ENCODE results near the gene KIFC1.

The KIFC1 gene

DNA sequence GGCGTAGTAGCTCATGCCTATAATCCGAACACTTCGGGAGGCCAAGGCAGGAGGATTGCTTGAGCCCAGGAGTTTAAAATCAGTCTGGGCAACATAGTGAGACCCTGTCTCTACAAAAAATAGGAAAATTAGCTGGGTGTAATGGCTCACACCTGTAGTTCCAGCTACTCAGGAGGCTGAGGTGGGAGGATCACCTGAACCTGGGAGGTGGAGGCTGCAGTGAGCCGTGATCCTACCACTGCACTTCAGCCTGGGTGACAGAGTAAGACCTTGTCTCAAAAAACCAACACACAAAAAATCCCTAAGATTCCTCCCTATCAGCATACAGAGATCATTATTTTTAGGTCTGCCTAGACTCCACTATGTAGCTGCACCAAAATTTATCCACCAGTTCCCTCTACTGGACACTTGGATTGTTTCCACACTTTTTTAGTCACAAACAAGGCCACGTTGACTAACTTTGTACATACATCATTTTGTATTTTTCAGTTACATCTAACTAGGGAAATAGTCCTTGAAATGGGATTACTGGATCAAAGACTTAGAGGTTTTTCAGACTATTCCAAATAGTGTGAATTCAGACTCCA is 15.6 kb downstream of the KIFC1 start:
- H3K23ac ChIP-seq (ENCODE audit: low read length in 2 of 2), result no peak overlapping the region
- no peak overlapping the region for H2BK15ac ChIP-seq (ENCODE audit: low read depth, poor library complexity, severe bottlenecking)
- peak; percentile 75 for DNase-seq
- H4K8ac ChIP-seq (ENCODE audit: low read length), result no peak overlapping the region
- no peak overlapping the region for H2BK12ac ChIP-seq (ENCODE audit: low read length in 2 of 2)
- H3K27ac ChIP-seq (ENCODE audit: low read length, poor library complexity, severe bottlenecking), result no peak overlapping the region
- H4K91ac ChIP-seq (ENCODE audit: low read length), result no peak overlapping the region
- no peak overlapping the region for H2BK5ac ChIP-seq (ENCODE audit: low read depth, low read length, poor library complexity, severe bottlenecking)
- H2AK5ac ChIP-seq (ENCODE audit: low read length, severe bottlenecking), result no peak overlapping the region
- H3K4me3 ChIP-seq (ENCODE audit: insufficient read depth in 1 of 2, low read depth in 1 of 2, low read length in 2 of 2), result no peak overlapping the region
- H3K4ac ChIP-seq (ENCODE audit: low read depth in 1 of 2, low read length in 2 of 2), result no peak overlapping the region
- no peak overlapping the region for H3K4me2 ChIP-seq (ENCODE audit: low read length, poor library complexity, severe bottlenecking)
- H2AFZ ChIP-seq (ENCODE audit: low read depth, low read length), result no peak overlapping the region
- H3K18ac ChIP-seq (ENCODE audit: low read depth in 1 of 2, low read length in 2 of 2), result no peak overlapping the region
- H3K36me3 ChIP-seq (ENCODE audit: control insufficient read depth in 1 of 2, insufficient read depth in 2 of 2, low read depth in 1 of 2, low read length in 2 of 2), result peaks cover 22 to 26% of the 10 kb centered on the region in 2 experiments
- peaks cover 17% of the 10 kb centered on the region for H3K79me1 ChIP-seq (replicated peaks; ENCODE audit: low read length, poor library complexity, severe bottlenecking)
- no peaks in the 10 kb centered on the region for H3K27me3 ChIP-seq (ENCODE audit: control insufficient read depth in 1 of 2, insufficient read depth in 1 of 2, low read length in 2 of 2)
- peaks cover 5% of the 10 kb centered on the region for H3K4me1 ChIP-seq (ENCODE audit: control insufficient read depth, insufficient read depth, low read depth, low read length)
- H3K9ac ChIP-seq (ENCODE audit: low read length), result peak overlapping the region; percentile 58
- H3K9me3 ChIP-seq (ENCODE audit: control insufficient read depth, low read length), result no peaks in the 10 kb centered on the region
- no peak overlapping the region for H3K14ac ChIP-seq (ENCODE audit: low read length in 2 of 2)
- WGBS, result 90% methylated on average over 5 of the region's 5 CpGs
- no peak overlapping the region for H2BK120ac ChIP-seq (ENCODE audit: low read depth, low read length)

DNA sequence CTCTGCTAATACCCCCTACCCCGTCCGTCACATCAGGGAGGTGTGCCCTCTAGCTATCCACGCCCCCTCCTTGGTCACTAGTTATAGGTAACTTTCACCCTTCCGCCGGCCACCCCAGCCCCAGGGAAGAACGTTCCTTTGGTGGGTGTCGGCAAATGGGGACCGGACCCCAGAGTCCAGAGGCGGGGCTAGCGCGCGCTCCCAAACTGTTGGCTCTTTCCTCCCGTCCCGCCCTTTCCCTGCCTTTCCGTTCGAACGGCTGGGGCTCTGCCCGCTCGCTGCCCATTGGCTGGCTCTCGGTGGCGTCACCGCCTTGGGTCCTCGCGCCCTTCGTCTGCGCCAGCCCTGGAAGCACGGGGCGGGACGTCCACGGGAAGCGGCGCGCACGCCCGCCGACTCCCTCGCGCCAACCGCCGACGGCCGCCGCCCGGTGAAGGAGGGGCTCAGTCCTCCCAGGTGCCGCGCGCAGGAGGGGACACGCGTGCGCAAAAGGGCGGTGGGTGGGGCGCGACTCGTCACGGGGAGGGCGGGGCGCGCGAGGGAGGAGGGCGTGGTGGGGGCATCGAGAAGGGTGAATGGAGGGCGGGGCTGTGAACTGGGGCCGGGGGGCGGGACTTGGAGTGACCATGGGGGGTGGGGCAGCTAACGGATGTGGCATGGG is 18.6 kb downstream of the KIFC1 start:
- Histone ChIP-seq H3K9ac (ENCODE audit: low read length) (peak overlapping the region; percentile 93), H2AK5ac (ENCODE audit: low read length, severe bottlenecking) (no peak overlapping the region), H2BK5ac (ENCODE audit: low read depth, low read length, poor library complexity, severe bottlenecking) (no peak overlapping the region), H3K36me3 (ENCODE audit: control insufficient read depth in 1 of 2, insufficient read depth in 2 of 2, low read depth in 1 of 2, low read length in 2 of 2) (peaks cover 35 to 42% of the 10 kb centered on the region in 2 experiments), H4K8ac (ENCODE audit: low read length) (peak overlapping the region; percentile 56), H3K27me3 (ENCODE audit: control insufficient read depth in 1 of 2, insufficient read depth in 1 of 2, low read length in 2 of 2) (no peaks in the 10 kb centered on the region), H2AFZ (ENCODE audit: low read depth, low read length) (peak overlapping the region; percentile 6), H2BK120ac (ENCODE audit: low read depth, low read length) (peak overlapping the region; percentile 86), H2BK12ac (ENCODE audit: low read length in 2 of 2) (peak overlapping the region in 1 of 2 experiments; percentile 54), H3K14ac (ENCODE audit: low read length in 2 of 2) (peak overlapping the region in 1 of 2 experiments; percentile 44), H3K4me1 (ENCODE audit: control insufficient read depth, insufficient read depth, low read depth, low read length) (peaks cover 18% of the 10 kb centered on the region), H3K4me3 (ENCODE audit: insufficient read depth in 1 of 2, low read depth in 1 of 2, low read length in 2 of 2) (peak overlapping the region; percentile 72 to 91), H3K23ac (ENCODE audit: low read length in 2 of 2) (no peak overlapping the region), H3K9me3 (ENCODE audit: control insufficient read depth, low read length) (no peaks in the 10 kb centered on the region), H4K91ac (ENCODE audit: low read length) (no peak overlapping the region), H3K79me1 (replicated peaks; ENCODE audit: low read length, poor library complexity, severe bottlenecking) (peaks cover 18% of the 10 kb centered on the region), H3K4me2 (ENCODE audit: low read length, poor library complexity, severe bottlenecking) (peak overlapping the region; percentile 74), H3K27ac (ENCODE audit: low read length, poor library complexity, severe bottlenecking) (peak overlapping the region; percentile 83), H3K4ac (ENCODE audit: low read depth in 1 of 2, low read length in 2 of 2) (no peak overlapping the region), H3K18ac (ENCODE audit: low read depth in 1 of 2, low read length in 2 of 2) (peak overlapping the region; percentile 51 to 89), H2BK15ac (ENCODE audit: low read depth, poor library complexity, severe bottlenecking) (no peak overlapping the region)
- 2% methylated on average over 43 of the region's 65 CpGs for WGBS
- peak; percentile 98 for DNase-seq

DNA sequence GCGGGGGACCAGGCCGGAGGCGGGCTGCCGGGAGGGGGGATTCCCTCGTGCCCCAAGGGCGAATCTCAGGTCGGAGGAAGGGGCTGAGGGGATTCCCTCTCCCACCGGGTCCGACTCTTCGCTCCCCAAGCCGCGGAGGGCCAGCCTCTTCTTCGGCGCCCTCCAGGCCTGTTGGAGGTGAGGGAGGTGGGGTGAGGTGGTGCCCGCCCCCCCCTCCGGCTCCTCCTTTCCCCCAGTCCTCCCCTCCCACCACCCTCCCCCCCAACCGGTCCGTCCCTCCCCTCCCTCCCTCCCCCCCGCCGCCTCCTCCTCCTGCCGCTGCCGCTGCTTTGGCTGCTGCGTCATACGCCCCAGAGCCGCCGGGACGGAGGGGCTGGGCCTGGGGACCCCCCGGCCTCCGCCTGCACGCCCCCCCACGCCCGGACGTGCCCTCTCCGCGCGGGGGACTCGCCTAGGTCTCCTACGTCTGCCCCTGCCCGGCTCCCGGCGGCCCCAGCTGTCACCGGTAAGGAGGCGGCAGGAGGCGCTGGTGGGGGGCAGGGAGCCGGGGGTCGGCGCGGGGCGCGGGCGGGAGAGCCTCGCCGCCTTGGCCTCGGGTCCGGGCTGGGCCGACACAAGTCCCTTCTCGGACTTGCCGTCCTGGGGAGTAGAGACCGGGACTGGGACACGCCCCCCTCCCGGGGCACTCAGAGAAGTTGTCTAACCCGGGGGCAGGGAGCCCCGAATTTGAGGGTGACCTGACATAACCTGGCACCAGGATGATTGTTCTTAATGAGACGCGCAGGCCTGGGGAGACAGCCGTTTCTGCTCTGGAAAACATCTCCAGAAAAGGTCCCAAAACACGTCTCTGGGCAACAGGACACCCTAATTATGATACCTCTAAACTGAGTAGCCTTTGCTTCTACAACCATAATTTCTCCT is 19.3 kb downstream of the KIFC1 start, which contains the start of gene PHF1:
TSS of gene PHF1 (plus strand) at position 304 of the 921 bp plus-strand sequence. CDS start 1,250 bp downstream, outside the sequence.
- peak within 1 kb of the TSS; percentile 90 to 94 for H3K18ac ChIP-seq (ENCODE audit: low read depth in 1 of 2, low read length in 2 of 2)
- H4K91ac ChIP-seq (ENCODE audit: low read length), result peak within 1 kb of the TSS; percentile 88
- peak within 1 kb of the TSS; percentile 86 for H2BK120ac ChIP-seq (ENCODE audit: low read depth, low read length)
- peak within 1 kb of the TSS; percentile 91 for H3K4me2 ChIP-seq (ENCODE audit: low read length, poor library complexity, severe bottlenecking)
- WGBS, result 0% methylated on average over 37 of the region's 67 CpGs
- peak within 1 kb of the TSS in 1 of 2 experiments; percentile 72 for H2BK12ac ChIP-seq (ENCODE audit: low read length in 2 of 2)
- peak within 1 kb of the TSS; percentile 83 for H3K27ac ChIP-seq (ENCODE audit: low read length, poor library complexity, severe bottlenecking)
- no peaks in the 10 kb centered on the region for H3K9me3 ChIP-seq (ENCODE audit: control insufficient read depth, low read length)
- H3K4ac ChIP-seq (ENCODE audit: low read depth in 1 of 2, low read length in 2 of 2), result peak within 1 kb of the TSS in 1 of 2 experiments; percentile 81
- H2AFZ ChIP-seq (ENCODE audit: low read depth, low read length), result peak within 1 kb of the TSS; percentile 43
- peak within 1 kb of the TSS; percentile 70 for H4K8ac ChIP-seq (ENCODE audit: low read length)
- no peaks in the 10 kb centered on the region for H3K27me3 ChIP-seq (ENCODE audit: control insufficient read depth in 1 of 2, insufficient read depth in 1 of 2, low read length in 2 of 2)
- peak within 1 kb of the TSS; percentile 85 to 91 for H3K4me3 ChIP-seq (ENCODE audit: insufficient read depth in 1 of 2, low read depth in 1 of 2, low read length in 2 of 2)
- peaks cover 40 to 46% of the 10 kb centered on the region in 2 experiments for H3K36me3 ChIP-seq (ENCODE audit: control insufficient read depth in 1 of 2, insufficient read depth in 2 of 2, low read depth in 1 of 2, low read length in 2 of 2)
- peaks cover 14% of the 10 kb centered on the region for H3K79me1 ChIP-seq (replicated peaks; ENCODE audit: low read length, poor library complexity, severe bottlenecking)
- peak within 1 kb of the TSS; percentile 82 for H2BK15ac ChIP-seq (ENCODE audit: low read depth, poor library complexity, severe bottlenecking)
- no peak within 1 kb of the TSS for H2AK5ac ChIP-seq (ENCODE audit: low read length, severe bottlenecking)
- H2BK5ac ChIP-seq (ENCODE audit: low read depth, low read length, poor library complexity, severe bottlenecking), result peak within 1 kb of the TSS; percentile 88
- H3K4me1 ChIP-seq (ENCODE audit: control insufficient read depth, insufficient read depth, low read depth, low read length), result peaks cover 25% of the 10 kb centered on the region
- peak within 1 kb of the TSS in 1 of 2 experiments; percentile 86 for H3K14ac ChIP-seq (ENCODE audit: low read length in 2 of 2)
- peak; percentile 90 for DNase-seq
- peak within 1 kb of the TSS; percentile 93 for H3K9ac ChIP-seq (ENCODE audit: low read length)
- H3K23ac ChIP-seq (ENCODE audit: low read length in 2 of 2), result peak within 1 kb of the TSS in 1 of 2 experiments; percentile 26

All from mesenchymal stem cell (in vitro differentiated cells and primary cell).